Osteocyte (in vitro differentiated cells): ENCODE results near the gene ADAMTS1. TPM values are rescaled to one million over a fixed set of nuclear protein-coding genes. Genes with fewer than 3 reads are reported as not detected.

Experiments
- DNase-seq: peaks from one replicate; pipeline ENCODE4 v3.0.0; 2021; ENCODE audit warnings: mixed read lengths; ENCODE audit not compliant: unreplicated experiment; ENCODE audit errors: extremely low spot score
- H3K27ac Mint-ChIP-seq: one replicate; pipeline ENCODE4 v1.8.0; 2021; ENCODE audit warnings: mild to moderate bottlenecking, mixed read lengths; ENCODE audit not compliant: unreplicated experiment
- H3K27me3 Mint-ChIP-seq: one replicate; pipeline ENCODE4 v1.8.0; 2021; ENCODE audit warnings: mixed read lengths; ENCODE audit not compliant: unreplicated experiment
- H3K36me3 Mint-ChIP-seq: one replicate; pipeline ENCODE4 v1.8.0; 2021; ENCODE audit warnings: mixed read lengths; ENCODE audit not compliant: unreplicated experiment
- H3K4me1 Mint-ChIP-seq: one replicate; pipeline ENCODE4 v1.8.0; 2021; ENCODE audit warnings: mixed read lengths; ENCODE audit not compliant: unreplicated experiment
- H3K4me3 Mint-ChIP-seq: one replicate; pipeline ENCODE4 v1.8.0; 2021; ENCODE audit warnings: mild to moderate bottlenecking, moderate library complexity, mixed read lengths; ENCODE audit not compliant: unreplicated experiment
- H3K9me3 Mint-ChIP-seq: one replicate; pipeline ENCODE4 v1.8.0; 2021; ENCODE audit warnings: mixed read lengths; ENCODE audit not compliant: unreplicated experiment
- total RNA-seq: library from RNA; stranded (reverse); gene quantifications from 2 replicates; pipeline ENCODE4 v1.2.1, GENCODE V29; 2021
- TF ChIP-seq, protein P1 (sequence below): fragments of 200-600 bp; sonication (generic); IDR thresholded peaks from 2 replicates; pipeline ENCODE4 v1.5.0; 2021; ENCODE audit warnings: antibody characterized with exemption, mild to moderate bottlenecking, moderate library complexity

The ADAMTS1 gene
- total RNA-seq, 1 donor from 2014 or later, result 38.0 TPM

DNA sequence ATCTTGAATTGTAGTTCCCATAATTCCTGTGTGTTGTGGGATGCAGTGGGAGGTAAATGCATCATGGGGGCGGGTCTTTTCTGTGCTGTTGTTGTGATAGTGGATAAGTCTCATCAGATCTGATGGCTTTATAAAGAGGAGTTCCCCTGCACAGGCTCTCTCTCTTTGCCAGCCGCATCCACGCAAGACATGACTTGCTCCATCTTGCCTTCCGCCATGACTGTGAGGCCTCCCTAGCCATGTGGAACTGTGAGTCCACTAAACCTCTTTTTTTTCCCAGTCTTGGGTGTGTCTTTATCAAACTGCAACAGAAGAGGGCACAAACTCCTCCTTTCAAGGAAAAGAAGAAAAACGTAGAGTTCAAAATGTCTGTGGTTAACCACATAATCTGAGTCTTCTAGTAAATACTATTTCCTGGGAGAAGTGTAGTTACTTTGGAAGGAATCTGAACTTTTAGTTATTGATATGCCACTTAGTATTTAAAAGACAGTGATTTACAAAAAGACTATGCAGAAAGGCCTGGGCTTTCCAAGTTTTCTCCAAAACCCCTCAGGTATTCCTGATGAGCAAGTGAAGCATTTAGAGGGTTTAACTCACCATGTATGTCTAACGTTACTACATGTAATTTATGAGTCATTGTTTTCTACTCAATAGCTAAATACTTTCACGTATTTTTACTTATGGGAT lies 10.0 kb downstream of the ADAMTS1 start:
- no peak overlapping the region for H3K4me3 Mint-ChIP-seq
- peak overlapping the region; percentile 51 for H3K27ac Mint-ChIP-seq
- DNase-seq, result no peak
- H3K9me3 Mint-ChIP-seq, result no peaks in the 10 kb centered on the region
- peaks cover 17% of the 10 kb centered on the region for H3K4me1 Mint-ChIP-seq
- H3K27me3 Mint-ChIP-seq, result peaks cover 3% of the 10 kb centered on the region
- TF ChIP-seq, protein P1, sequence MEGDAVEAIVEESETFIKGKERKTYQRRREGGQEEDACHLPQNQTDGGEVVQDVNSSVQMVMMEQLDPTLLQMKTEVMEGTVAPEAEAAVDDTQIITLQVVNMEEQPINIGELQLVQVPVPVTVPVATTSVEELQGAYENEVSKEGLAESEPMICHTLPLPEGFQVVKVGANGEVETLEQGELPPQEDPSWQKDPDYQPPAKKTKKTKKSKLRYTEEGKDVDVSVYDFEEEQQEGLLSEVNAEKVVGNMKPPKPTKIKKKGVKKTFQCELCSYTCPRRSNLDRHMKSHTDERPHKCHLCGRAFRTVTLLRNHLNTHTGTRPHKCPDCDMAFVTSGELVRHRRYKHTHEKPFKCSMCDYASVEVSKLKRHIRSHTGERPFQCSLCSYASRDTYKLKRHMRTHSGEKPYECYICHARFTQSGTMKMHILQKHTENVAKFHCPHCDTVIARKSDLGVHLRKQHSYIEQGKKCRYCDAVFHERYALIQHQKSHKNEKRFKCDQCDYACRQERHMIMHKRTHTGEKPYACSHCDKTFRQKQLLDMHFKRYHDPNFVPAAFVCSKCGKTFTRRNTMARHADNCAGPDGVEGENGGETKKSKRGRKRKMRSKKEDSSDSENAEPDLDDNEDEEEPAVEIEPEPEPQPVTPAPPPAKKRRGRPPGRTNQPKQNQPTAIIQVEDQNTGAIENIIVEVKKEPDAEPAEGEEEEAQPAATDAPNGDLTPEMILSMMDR, result no peak
- peaks cover 33% of the 10 kb centered on the region for H3K36me3 Mint-ChIP-seq

DNA sequence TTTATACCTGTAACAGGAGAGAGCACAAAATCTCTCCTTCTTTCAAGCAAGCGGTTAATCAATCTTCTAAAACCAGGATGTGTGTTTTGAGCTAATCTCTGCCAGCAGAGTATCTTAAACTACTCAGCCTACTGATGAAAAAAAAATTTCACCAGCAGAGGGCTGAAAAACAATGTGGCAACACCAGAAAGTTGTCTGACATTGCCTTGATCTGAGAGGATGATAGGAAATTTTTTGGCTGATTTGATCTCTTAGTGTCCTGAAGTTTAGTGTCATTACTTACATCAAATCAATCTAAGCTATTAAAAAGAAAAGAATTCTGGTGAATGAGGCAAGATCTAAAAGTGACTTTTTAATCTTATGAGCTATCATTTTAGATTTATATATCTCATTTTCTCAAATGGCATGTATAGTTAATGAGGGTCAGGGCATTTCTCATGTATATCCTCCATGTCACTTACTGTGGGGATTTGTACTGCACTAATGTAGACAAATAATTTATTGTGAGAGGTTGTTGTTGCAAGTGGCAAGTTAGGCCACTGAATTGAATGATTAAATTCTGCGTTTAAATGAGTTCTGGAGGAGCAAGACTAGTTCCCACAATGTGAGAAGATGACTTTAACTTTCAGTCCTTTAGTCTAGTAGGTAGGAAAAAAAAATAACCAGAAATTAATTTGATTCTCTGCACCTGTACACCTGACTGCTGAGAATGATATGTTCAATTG lies 10.9 kb downstream of the ADAMTS1 start:
- no peak overlapping the region for H3K4me3 Mint-ChIP-seq
- H3K27ac Mint-ChIP-seq, result no peak overlapping the region
- H3K9me3 Mint-ChIP-seq, result no peaks in the 10 kb centered on the region
- H3K4me1 Mint-ChIP-seq, result peaks cover 17% of the 10 kb centered on the region
- H3K27me3 Mint-ChIP-seq, result peaks cover 3% of the 10 kb centered on the region
- DNase-seq, result no peak
- H3K36me3 Mint-ChIP-seq, result peaks cover 27% of the 10 kb centered on the region
- TF ChIP-seq, protein P1, result peak; percentile 42

DNA sequence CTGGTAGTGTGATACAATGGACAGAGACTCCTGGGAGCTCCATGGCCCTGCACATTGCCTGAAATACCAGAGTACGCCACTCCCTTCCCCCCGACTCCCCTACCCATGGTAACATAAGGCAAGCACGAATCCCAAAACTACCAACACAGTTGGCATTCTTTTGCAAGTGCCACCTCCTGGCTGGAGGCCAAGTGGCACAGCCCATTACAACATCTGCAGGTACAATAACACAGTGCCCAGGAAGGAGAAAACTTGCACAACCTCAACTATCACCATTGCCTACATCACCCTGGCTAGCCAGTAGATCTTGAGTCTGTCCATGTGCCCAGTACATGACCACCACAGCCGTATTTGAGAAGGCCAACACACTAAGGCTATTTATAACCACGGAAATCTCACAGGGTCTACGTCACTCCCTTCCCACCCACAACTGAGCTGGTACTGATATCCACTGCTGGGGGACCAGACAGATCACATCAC lies 11.7 kb downstream of the ADAMTS1 start:
- Mint-ChIP-seq H3K4me1 (peaks cover 17% of the 10 kb centered on the region), H3K27ac (no peak overlapping the region), H3K36me3 (peaks cover 21% of the 10 kb centered on the region), H3K27me3 (peaks cover 3% of the 10 kb centered on the region), H3K4me3 (no peak overlapping the region), H3K9me3 (no peaks in the 10 kb centered on the region)
- no peak for DNase-seq
- TF ChIP-seq, protein P1, result no peak

DNA sequence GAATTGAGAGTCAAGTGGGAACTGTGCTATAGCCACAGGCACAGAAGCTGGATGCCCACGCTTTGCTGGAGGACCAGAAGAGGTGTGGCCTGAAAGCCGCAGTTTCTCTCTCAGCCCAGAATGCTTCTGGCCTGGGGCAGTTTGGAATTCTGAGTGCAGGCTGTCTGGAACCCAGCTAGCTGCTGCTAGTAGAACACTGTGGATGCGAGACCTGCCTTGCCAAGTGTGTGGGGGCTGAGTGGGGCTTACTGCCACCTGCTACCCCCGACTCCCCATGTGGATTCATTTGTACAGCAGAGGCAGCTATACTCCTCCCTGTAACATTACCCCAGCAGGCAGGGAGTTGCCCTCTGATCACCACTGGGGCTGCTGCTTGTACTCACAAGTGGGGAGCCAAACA lies 12.2 kb downstream of the ADAMTS1 start:
- no peak for DNase-seq
- H3K36me3 Mint-ChIP-seq, result peaks cover 16% of the 10 kb centered on the region
- no peaks in the 10 kb centered on the region for H3K9me3 Mint-ChIP-seq
- H3K4me1 Mint-ChIP-seq, result peaks cover 13% of the 10 kb centered on the region
- H3K27ac Mint-ChIP-seq, result no peak overlapping the region
- TF ChIP-seq, protein P1, result no peak
- H3K27me3 Mint-ChIP-seq, result peaks cover 3% of the 10 kb centered on the region
- H3K4me3 Mint-ChIP-seq, result no peak overlapping the region

DNA sequence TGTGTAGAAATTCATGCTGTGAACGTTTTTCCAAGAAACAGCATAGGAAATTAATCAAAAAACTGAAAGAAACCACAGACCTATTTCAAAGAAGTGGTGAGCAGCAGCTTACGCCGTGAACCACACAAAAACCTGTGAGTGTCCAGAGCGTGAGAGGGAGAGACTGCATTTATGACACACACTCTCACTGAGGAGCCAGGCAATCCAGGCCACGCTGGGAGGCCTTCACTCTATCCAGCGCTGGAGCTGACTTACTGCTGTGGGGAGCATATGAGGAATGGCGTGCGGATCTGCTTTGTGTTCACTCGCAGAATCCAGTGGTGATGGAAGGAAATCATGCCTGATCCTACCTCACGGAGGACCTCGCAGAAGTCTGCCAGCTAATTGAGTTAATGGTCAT lies 12.7 kb downstream of the ADAMTS1 start:
- Mint-ChIP-seq H3K27me3 (peaks cover 3% of the 10 kb centered on the region), H3K4me3 (no peak overlapping the region), H3K27ac (no peak overlapping the region), H3K9me3 (no peaks in the 10 kb centered on the region), H3K36me3 (peaks cover 12% of the 10 kb centered on the region), H3K4me1 (peaks cover 13% of the 10 kb centered on the region)
- TF ChIP-seq, protein P1, result no peak
- no peak for DNase-seq
